Omental fat pad (tissue), 4 donors: ENCODE data around the gene RER1. TPM values are rescaled to one million over a fixed set of nuclear protein-coding genes. Genes with fewer than 3 reads are reported as not detected.

Experiments
- ATAC-seq: fragments of 150-250 bp; one replicate; pipeline ENCODE4 v1.9.1; 2016; ENCODE audit warnings: mild to moderate bottlenecking, moderate library complexity; ENCODE audit not compliant: low FRiP score
- DNase-seq: peaks from one replicate; pipeline ENCODE4 v3.0.0-alpha.2; 2019; ENCODE audit warnings: low spot score
- CTCF ChIP-seq, 3 donors: fragments of 450-650 bp; IDR thresholded peaks; one replicate each; pipeline ENCODE4 v1.5.1; 2016 to 2017; ENCODE audit warnings: antibody characterized with exemption in 3 of 3, mild to moderate bottlenecking in 3 of 3, moderate library complexity in 2 of 3
- total RNA-seq, 4 donors: library from RNA; depleted of rRNA; stranded (reverse); fragments of >200 nt; gene quantifications; one replicate each; pipeline ENCODE4 v1.1.0, GENCODE V29; 2016

RER1 gene
- total RNA-seq, 4 donors from 2014 or later: 59.4 to 91.7 (median 72.7) TPM

- DNase-seq (no peak), ATAC-seq (no peak)
- TF ChIP-seq CTCF (IDR thresholded peaks at IDR 0.05): no peak
These were observed 3.4 kb upstream of the RER1 start for GRCh38 chr1:2388004-2388913.

GRCh38 chr1:2389644-2390043, 2.0 kb upstream of the RER1 start:
- DNase-seq: no peak
- TF ChIP-seq CTCF (IDR thresholded peaks at IDR 0.05): no peak
- ATAC-seq: no peak

GRCh38 chr1:2391931-2392509, 379 bp downstream of the RER1 start:
- no peak for DNase-seq
- peak; percentile 20 for ATAC-seq
- no peak for TF ChIP-seq CTCF (IDR thresholded peaks at IDR 0.05)

GRCh38 chr1:2392686-2393085, 1.0 kb downstream of the RER1 start:
- ATAC-seq (no peak), DNase-seq (no peak)
- no peak for TF ChIP-seq CTCF (IDR thresholded peaks at IDR 0.05)

GRCh38 chr1:2393471-2393877, 1.8 kb downstream of the RER1 start:
- DNase-seq: no peak
- no peak for ATAC-seq
- no peak for TF ChIP-seq CTCF (IDR thresholded peaks at IDR 0.05)

GRCh38 chr1:2394220-2394619, 2.6 kb downstream of the RER1 start:
- TF ChIP-seq CTCF (IDR thresholded peaks at IDR 0.05): no peak
- ATAC-seq: no peak
- DNase-seq: no peak

GRCh38 chr1:2394761-2395160, 3.1 kb downstream of the RER1 start:
- ATAC-seq (no peak), DNase-seq (no peak)
- no peak for TF ChIP-seq CTCF (IDR thresholded peaks at IDR 0.05)
